IPS-20b (cell line): ENCODE measurements around the gene FKBP15.
"Not testable (repeated sequence)": the region's sequence is repeated elsewhere in the genome, so short reads cannot be mapped to it uniquely, and the experiment has no call there.

ENCODE experiments used
- H3K27ac ChIP-seq: one replicate; pipeline ENCODE4 v1.5.1; 2013; ENCODE audit warnings: low read length
- H3K27me3 ChIP-seq: 2 replicates; pipeline ENCODE4 v1.6.1; 2013; ENCODE audit warnings: mild to moderate bottlenecking, low read length, inconsistent platforms; ENCODE audit not compliant: insufficient read depth
- H3K36me3 ChIP-seq: 2 replicates; pipeline ENCODE4 v1.6.1; 2013; ENCODE audit warnings: low read depth, mild to moderate bottlenecking, inconsistent platforms, low read length, moderate library complexity; ENCODE audit not compliant: insufficient read depth
- H3K4me1 ChIP-seq: 2 replicates; pipeline ENCODE4 v1.6.1; 2013; ENCODE audit warnings: mild to moderate bottlenecking, control low read depth, inconsistent platforms, low read length, moderate library complexity; ENCODE audit not compliant: insufficient read depth
- H3K4me3 ChIP-seq: 2 replicates; pipeline ENCODE4 v1.5.1; 2013; ENCODE audit warnings: mild to moderate bottlenecking, low read length, inconsistent platforms
- H3K9ac ChIP-seq: 2 replicates; pipeline ENCODE4 v1.6.1; 2013; ENCODE audit warnings: low read depth, mild to moderate bottlenecking, inconsistent platforms, low read length, moderate library complexity
- H3K9me3 ChIP-seq: 2 replicates; pipeline ENCODE4 v1.6.1; 2013; ENCODE audit warnings: mild to moderate bottlenecking, low read depth, low read length, inconsistent platforms; ENCODE audit not compliant: insufficient read depth

FKBP15 gene

GRCh38 chr9:113139953-113140352 lies 81.1 kb downstream of the FKBP15 start:
- Histone ChIP-seq H3K36me3 (no peaks in the 10 kb centered on the region), H3K27me3 (no peaks in the 10 kb centered on the region), H3K27ac (no peak overlapping the region), H3K9ac (no peak overlapping the region), H3K4me1 (no peaks in the 10 kb centered on the region), H3K9me3 (no peaks in the 10 kb centered on the region; the same call in 1 of the 2 replicates), H3K4me3 (no peak overlapping the region)

GRCh38 chr9:113139225-113139829 lies 81.8 kb downstream of the FKBP15 start:
- Histone ChIP-seq H3K9ac (no peak overlapping the region), H3K27me3 (peaks cover 3% of the 10 kb centered on the region; the same call in 1 of the 2 replicates), H3K4me3 (no peak overlapping the region), H3K36me3 (no peaks in the 10 kb centered on the region), H3K4me1 (no peaks in the 10 kb centered on the region), H3K27ac (no peak overlapping the region), H3K9me3 (no peaks in the 10 kb centered on the region; the same call in 1 of the 2 replicates)

GRCh38 chr9:113138760-113139159 lies 82.3 kb downstream of the FKBP15 start:
- peaks cover 4% of the 10 kb centered on the region; the same call in 1 of the 2 replicates for H3K27me3 ChIP-seq
- H3K27ac ChIP-seq, result no peak overlapping the region
- no peaks in the 10 kb centered on the region for H3K4me1 ChIP-seq
- H3K9me3 ChIP-seq, result no peaks in the 10 kb centered on the region; the same call in 1 of the 2 replicates
- H3K36me3 ChIP-seq, result no peaks in the 10 kb centered on the region
- no peak overlapping the region for H3K4me3 ChIP-seq
- no peak overlapping the region for H3K9ac ChIP-seq

- H3K4me1 ChIP-seq, result no peaks in the 10 kb centered on the region
- H3K4me3 ChIP-seq, result no peak overlapping the region
- no peaks in the 10 kb centered on the region for H3K36me3 ChIP-seq
- no peak overlapping the region for H3K27ac ChIP-seq
- H3K9ac ChIP-seq, result no peak overlapping the region
- H3K27me3 ChIP-seq, result peaks cover 4% of the 10 kb centered on the region; the same call in 1 of the 2 replicates
- H3K9me3 ChIP-seq, result no peaks in the 10 kb centered on the region
Measured at GRCh38 chr9:113137196-113138168, 83.6 kb downstream of the FKBP15 start.

- no peak overlapping the region for H3K27ac ChIP-seq
- H3K4me3 ChIP-seq, result no peak overlapping the region
- H3K9ac ChIP-seq, result no peak overlapping the region
- H3K4me1 ChIP-seq, result no peaks in the 10 kb centered on the region
- H3K36me3 ChIP-seq, result no peaks in the 10 kb centered on the region
- peaks cover 8% of the 10 kb centered on the region; the same call in 1 of the 2 replicates for H3K27me3 ChIP-seq
- H3K9me3 ChIP-seq, result no peaks in the 10 kb centered on the region
Measured at GRCh38 chr9:113131689-113132151, 89.4 kb downstream of the FKBP15 start.

GRCh38 chr9:113129884-113130283 lies 91.2 kb downstream of the FKBP15 start:
- Histone ChIP-seq H3K9ac (no peak overlapping the region), H3K27me3 (peaks cover 8% of the 10 kb centered on the region; the same call in 1 of the 2 replicates), H3K4me1 (no peaks in the 10 kb centered on the region), H3K36me3 (no peaks in the 10 kb centered on the region), H3K9me3 (no peaks in the 10 kb centered on the region), H3K4me3 (no peak overlapping the region), H3K27ac (no peak overlapping the region)

GRCh38 chr9:113129466-113129865 lies 91.6 kb downstream of the FKBP15 start:
- Histone ChIP-seq H3K4me1 (no peaks in the 10 kb centered on the region), H3K27ac (no peak overlapping the region), H3K27me3 (peaks cover 7% of the 10 kb centered on the region; the same call in 1 of the 2 replicates), H3K4me3 (no peak overlapping the region), H3K9me3 (no peaks in the 10 kb centered on the region), H3K36me3 (no peaks in the 10 kb centered on the region), H3K9ac (no peak overlapping the region)

GRCh38 chr9:113125386-113126035 lies 95.6 kb downstream of the FKBP15 start:
- Histone ChIP-seq H3K27me3 (no peaks in the 10 kb centered on the region; the same call in 1 of the 2 replicates), H3K27ac (no peak overlapping the region), H3K9ac (no peak overlapping the region), H3K4me3 (no peak overlapping the region), H3K4me1 (no peaks in the 10 kb centered on the region), H3K36me3 (no peaks in the 10 kb centered on the region), H3K9me3 (no peaks in the 10 kb centered on the region)

GRCh38 chr9:113118829-113119228 lies 102.2 kb downstream of the FKBP15 start:
- not testable (repeated sequence) for H3K36me3 ChIP-seq, H3K27ac ChIP-seq, H3K27me3 ChIP-seq, H3K9me3 ChIP-seq, H3K4me3 ChIP-seq, H3K9ac ChIP-seq, H3K4me1 ChIP-seq
